Measurements from ENCODE around the gene PSMA7. TPM values are rescaled to one million over a fixed set of nuclear protein-coding genes. Genes with fewer than 3 reads are reported as not detected.

PSMA7 gene
- total RNA-seq, 1 experiment from 2014 or later: 702 TPM

DNA sequence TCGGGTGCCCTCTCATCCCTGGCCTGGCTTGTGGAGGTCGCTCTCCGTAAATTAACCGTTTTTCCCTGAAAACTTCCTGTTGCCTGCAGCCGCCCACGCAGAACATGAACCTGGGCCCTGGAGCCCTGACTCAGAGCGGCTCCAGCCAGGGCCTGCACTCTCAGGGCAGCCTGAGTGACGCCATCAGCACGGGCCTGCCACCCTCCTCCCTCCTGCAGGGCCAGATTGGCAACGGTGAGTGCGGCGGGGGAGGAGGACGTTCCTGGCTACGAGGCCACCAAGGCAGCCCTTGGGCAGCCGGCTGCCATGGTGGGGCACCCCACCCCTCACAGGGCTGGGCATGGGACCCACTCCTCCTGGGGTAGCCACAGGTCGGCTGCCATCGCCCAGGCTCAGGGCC, 18.2 kb upstream of the PSMA7 start:
- peaks cover under 1% of the 10 kb centered on the region for H3K4me1 Mint-ChIP-seq (ENCODE audit: low read depth, unreplicated experiment)
- no peak overlapping the region for H3K27ac Mint-ChIP-seq (ENCODE audit: unreplicated experiment)
- peaks cover 17% of the 10 kb centered on the region for H3K36me3 ChIP-seq (ENCODE audit: control insufficient read depth, insufficient read depth, low read length)
- DNase-seq: no peak
- no peaks in the 10 kb centered on the region for H3K27me3 Mint-ChIP-seq (ENCODE audit: insufficient read depth, unreplicated experiment)
- no peaks in the 10 kb centered on the region for H3K27me3 ChIP-seq (replicated peaks; ENCODE audit: control insufficient read depth, insufficient read depth, low read length)
- no peak overlapping the region for H3K4me3 Mint-ChIP-seq (ENCODE audit: unreplicated experiment)
- H3K4me3 ChIP-seq (ENCODE audit: low read depth, low read length): no peak overlapping the region
- TF ChIP-seq, protein P1, sequence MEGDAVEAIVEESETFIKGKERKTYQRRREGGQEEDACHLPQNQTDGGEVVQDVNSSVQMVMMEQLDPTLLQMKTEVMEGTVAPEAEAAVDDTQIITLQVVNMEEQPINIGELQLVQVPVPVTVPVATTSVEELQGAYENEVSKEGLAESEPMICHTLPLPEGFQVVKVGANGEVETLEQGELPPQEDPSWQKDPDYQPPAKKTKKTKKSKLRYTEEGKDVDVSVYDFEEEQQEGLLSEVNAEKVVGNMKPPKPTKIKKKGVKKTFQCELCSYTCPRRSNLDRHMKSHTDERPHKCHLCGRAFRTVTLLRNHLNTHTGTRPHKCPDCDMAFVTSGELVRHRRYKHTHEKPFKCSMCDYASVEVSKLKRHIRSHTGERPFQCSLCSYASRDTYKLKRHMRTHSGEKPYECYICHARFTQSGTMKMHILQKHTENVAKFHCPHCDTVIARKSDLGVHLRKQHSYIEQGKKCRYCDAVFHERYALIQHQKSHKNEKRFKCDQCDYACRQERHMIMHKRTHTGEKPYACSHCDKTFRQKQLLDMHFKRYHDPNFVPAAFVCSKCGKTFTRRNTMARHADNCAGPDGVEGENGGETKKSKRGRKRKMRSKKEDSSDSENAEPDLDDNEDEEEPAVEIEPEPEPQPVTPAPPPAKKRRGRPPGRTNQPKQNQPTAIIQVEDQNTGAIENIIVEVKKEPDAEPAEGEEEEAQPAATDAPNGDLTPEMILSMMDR (IDR thresholded peaks at IDR 0.05; ENCODE audit: insufficient read depth in 1 of 2, low read depth in 1 of 2, low read length in 1 of 2, severe bottlenecking in 1 of 2, unreplicated experiment in 1 of 2): no peak
- H3K9me3 ChIP-seq: no peaks in the 10 kb centered on the region
- ChIA-PET CTCF (no interaction called here), POLR2A (no interaction called here)
- H3K36me3 Mint-ChIP-seq (ENCODE audit: insufficient read depth, unreplicated experiment): peaks cover 72% of the 10 kb centered on the region
- no peaks in the 10 kb centered on the region for H3K9me3 Mint-ChIP-seq (ENCODE audit: unreplicated experiment)
- intact Hi-C loops (cut with micrococcal nuclease; ENCODE audit: unreplicated experiment): no loop called here
- BruUV-seq (replicated peaks): no TSS peak
- peaks cover 10% of the 10 kb centered on the region for H3K4me1 ChIP-seq

DNA sequence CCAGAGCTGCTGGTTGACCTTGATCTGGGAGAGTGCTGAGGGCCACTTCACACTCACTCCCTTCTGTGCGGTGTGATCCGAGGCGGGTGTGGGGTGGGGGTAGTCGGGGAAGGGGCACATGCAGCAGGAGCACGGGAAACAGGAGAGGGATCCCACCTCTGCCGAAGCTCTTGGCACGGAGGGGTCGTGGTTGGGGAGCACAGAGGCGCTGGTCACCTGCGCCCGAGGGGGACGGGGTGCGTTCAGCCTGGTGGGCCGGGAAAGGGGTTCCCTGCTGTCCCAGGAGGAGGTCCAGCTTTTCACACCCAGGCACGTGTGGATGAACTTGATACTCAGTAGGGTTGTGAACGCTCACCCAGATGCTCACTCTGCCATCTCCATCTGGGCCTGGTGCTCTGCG, 17.7 kb upstream of the PSMA7 start:
- intact Hi-C loops (cut with micrococcal nuclease; ENCODE audit: unreplicated experiment): no loop called here
- Histone ChIP-seq H3K4me3 (ENCODE audit: low read depth, low read length) (no peak overlapping the region), H3K36me3 (ENCODE audit: control insufficient read depth, insufficient read depth, low read length) (peaks cover 13% of the 10 kb centered on the region), H3K27me3 (replicated peaks; ENCODE audit: control insufficient read depth, insufficient read depth, low read length) (no peaks in the 10 kb centered on the region), H3K9me3 (no peaks in the 10 kb centered on the region), H3K4me1 (peaks cover 15% of the 10 kb centered on the region)
- peaks cover 5% of the 10 kb centered on the region for H3K4me1 Mint-ChIP-seq (ENCODE audit: low read depth, unreplicated experiment)
- peaks cover 70% of the 10 kb centered on the region for H3K36me3 Mint-ChIP-seq (ENCODE audit: insufficient read depth, unreplicated experiment)
- no peaks in the 10 kb centered on the region for H3K27me3 Mint-ChIP-seq (ENCODE audit: insufficient read depth, unreplicated experiment)
- BruUV-seq (replicated peaks): no TSS peak
- CTCF ChIA-PET: interaction anchor here (0.6 kb wide), 1 partner anchor 70 kb away, joined by 3 read pairs; no protein-coding TSS in a partner anchor
- H3K4me3 Mint-ChIP-seq (ENCODE audit: unreplicated experiment): no peak overlapping the region
- POLR2A ChIA-PET: no interaction called here
- TF ChIP-seq, protein P1 (IDR thresholded peaks at IDR 0.05; ENCODE audit: insufficient read depth in 1 of 2, low read depth in 1 of 2, low read length in 1 of 2, severe bottlenecking in 1 of 2, unreplicated experiment in 1 of 2): no peak
- no peaks in the 10 kb centered on the region for H3K9me3 Mint-ChIP-seq (ENCODE audit: unreplicated experiment)
- no peak for DNase-seq
- no peak overlapping the region for H3K27ac Mint-ChIP-seq (ENCODE audit: unreplicated experiment)

DNA sequence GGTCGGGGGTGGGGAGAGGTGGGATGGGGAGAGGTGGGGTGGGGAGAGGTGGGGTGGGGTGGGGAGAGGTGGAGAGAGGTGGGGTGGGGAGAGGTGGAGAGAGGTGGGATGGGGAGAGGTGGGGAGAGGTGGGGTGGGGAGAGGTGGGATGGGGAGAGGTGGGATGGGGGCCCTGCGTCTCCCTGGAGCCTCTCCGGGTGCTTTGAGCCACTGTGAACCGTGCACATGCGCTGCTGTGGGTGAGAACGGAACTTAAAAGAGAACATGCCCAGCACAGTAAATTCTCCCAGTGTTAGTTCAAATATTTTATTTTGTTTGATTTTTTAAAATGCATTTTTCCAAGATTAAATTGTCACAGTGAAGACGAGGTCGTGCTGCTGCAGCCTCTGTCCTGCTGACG, 17.1 kb upstream of the PSMA7 start:
- no TSS peak for BruUV-seq (replicated peaks)

More for the DNA sequence above, 17.1 kb upstream of the PSMA7 start:
- H3K9me3 Mint-ChIP-seq (ENCODE audit: unreplicated experiment): no peaks in the 10 kb centered on the region
- ChIA-PET POLR2A (no interaction called here), CTCF (interaction anchor here (0.6 to 0.7 kb wide), 2 partner anchors 69 to 79 kb away, joined by 3 to 4 read pairs; no protein-coding TSS in a partner anchor)
- TF ChIP-seq, protein P1 (IDR thresholded peaks at IDR 0.05; ENCODE audit: insufficient read depth in 1 of 2, low read depth in 1 of 2, low read length in 1 of 2, severe bottlenecking in 1 of 2, unreplicated experiment in 1 of 2): no peak
- intact Hi-C loops (cut with micrococcal nuclease; ENCODE audit: unreplicated experiment): no loop called here
- H3K4me1 Mint-ChIP-seq (ENCODE audit: low read depth, unreplicated experiment): peaks cover 11% of the 10 kb centered on the region
- no peaks in the 10 kb centered on the region for H3K9me3 ChIP-seq
- no peak for DNase-seq
- no peaks in the 10 kb centered on the region for H3K27me3 ChIP-seq (replicated peaks; ENCODE audit: control insufficient read depth, insufficient read depth, low read length)
- H3K27ac Mint-ChIP-seq (ENCODE audit: unreplicated experiment): no peak overlapping the region
- peaks cover 13% of the 10 kb centered on the region for H3K36me3 ChIP-seq (ENCODE audit: control insufficient read depth, insufficient read depth, low read length)
- no peaks in the 10 kb centered on the region for H3K27me3 Mint-ChIP-seq (ENCODE audit: insufficient read depth, unreplicated experiment)
- H3K4me1 ChIP-seq: peaks cover 19% of the 10 kb centered on the region
- H3K4me3 Mint-ChIP-seq (ENCODE audit: unreplicated experiment): no peak overlapping the region
- no peak overlapping the region for H3K4me3 ChIP-seq (ENCODE audit: low read depth, low read length)
- peaks cover 67% of the 10 kb centered on the region for H3K36me3 Mint-ChIP-seq (ENCODE audit: insufficient read depth, unreplicated experiment)
